Gastroesophageal sphincter (tissue), 3 donors: ENCODE results near the gene CYTH2.

Experiments used
- CTCF ChIP-seq, 4 experiments: fragments of 200-600 bp in 2 of 4; fragments of 450-650 bp in 2 of 4; sonication (generic) in 1 of 4; IDR thresholded peaks; one replicate each; pipeline ENCODE4 v1.5.1; 2017 to 2019; ENCODE audit warnings: antibody characterized with exemption in 4 of 4, mild to moderate bottlenecking in 2 of 4, moderate library complexity in 2 of 4
- POLR2AphosphoS5 ChIP-seq: sonication (generic); formaldehyde crosslinking; IDR thresholded peaks from one replicate; pipeline ENCODE4 v1.6.1; 2017; ENCODE audit warnings: antibody characterized with exemption

GRCh38 chr19:48461982-48462655 is 7.0 kb upstream of the CYTH2 start:
- TF ChIP-seq POLR2AphosphoS5: no peak
- TF ChIP-seq CTCF (IDR thresholded peaks at IDR 0.05): no peak
